ENCODE results near the gene CEP164. TPM values are rescaled to one million over a fixed set of nuclear protein-coding genes. Genes with fewer than 3 reads are reported as not detected.
A peak's percentile ranks its signal among the peaks of the same experiment; 100 is the strongest.

The CEP164 gene
- polyA plus RNA-seq, 1 donor from 2014 or later, result 17.7 TPM

DNA sequence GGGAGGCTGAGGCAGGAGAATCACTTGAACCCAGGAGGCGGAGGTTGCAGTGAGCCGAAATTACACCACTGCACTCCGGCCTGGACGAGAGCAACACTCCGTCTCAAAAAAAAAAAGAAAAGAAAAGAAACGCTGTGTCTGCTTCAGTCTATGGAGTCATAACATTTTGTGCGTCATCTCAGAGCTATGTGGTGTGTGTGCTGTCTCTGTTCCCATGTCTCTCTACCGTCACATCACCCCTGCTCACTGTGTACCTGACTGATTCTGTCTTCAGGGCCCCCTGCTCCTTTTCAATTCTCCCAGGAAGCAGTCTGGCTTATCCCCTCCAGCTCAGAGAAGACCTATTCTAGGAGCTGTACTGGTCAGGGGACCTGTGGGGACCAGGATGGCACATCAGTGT is 29.5 kb upstream of the CEP164 start:
- no peaks in the 10 kb centered on the region for H3K9me3 Mint-ChIP-seq
- H3K36me3 Mint-ChIP-seq, result no peaks in the 10 kb centered on the region
- H3K4me1 Mint-ChIP-seq, result peaks cover 0 to 4% (median 0%) of the 10 kb centered on the region in 3 donors
- no peak overlapping the region for H3K27ac Mint-ChIP-seq
- H3K4me3 Mint-ChIP-seq, result no peak overlapping the region
- H3K27me3 Mint-ChIP-seq, result peaks cover 6% of the 10 kb centered on the region

- Mint-ChIP-seq H3K4me1 (peaks cover 0 to 4% (median 0%) of the 10 kb centered on the region in 3 donors), H3K36me3 (no peaks in the 10 kb centered on the region), H3K4me3 (no peak overlapping the region), H3K27me3 (peaks cover 6% of the 10 kb centered on the region), H3K9me3 (no peaks in the 10 kb centered on the region), H3K27ac (peak overlapping the region in 1 of 3 donors; percentile 43)
Measured at GRCh38 chr11:117299351-117300282, 28.0 kb upstream of the CEP164 start.

- Mint-ChIP-seq H3K27me3 (peaks cover 7% of the 10 kb centered on the region), H3K4me1 (peaks cover 0 to 4% (median 0%) of the 10 kb centered on the region in 3 donors), H3K4me3 (peak overlapping the region in 1 of 4 donors; percentile 27), H3K27ac (peak overlapping the region in 1 of 3 donors; percentile 7), H3K36me3 (no peaks in the 10 kb centered on the region), H3K9me3 (no peaks in the 10 kb centered on the region)
Measured at GRCh38 chr11:117300283-117300663, 27.4 kb upstream of the CEP164 start.

DNA sequence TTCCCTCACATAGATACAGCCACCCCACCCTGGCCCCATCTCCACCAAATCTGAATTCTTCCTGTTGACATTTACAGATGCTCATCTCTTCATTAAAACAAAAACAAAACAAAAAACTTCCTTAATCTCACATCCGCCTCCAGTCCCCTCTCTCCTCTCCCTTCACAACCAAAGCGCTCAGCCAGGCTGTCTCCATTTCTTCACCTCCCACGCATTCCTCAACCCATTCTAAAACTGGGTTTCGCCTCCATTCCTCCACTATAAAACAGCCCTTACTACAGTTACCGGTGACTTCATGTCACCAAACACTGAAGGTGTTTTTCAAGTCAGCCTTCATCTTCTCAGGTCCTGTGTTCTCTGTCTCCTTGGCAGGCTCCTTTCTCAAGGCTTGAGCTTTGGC is 26.9 kb upstream of the CEP164 start:
- Mint-ChIP-seq H3K9me3 (no peaks in the 10 kb centered on the region), H3K36me3 (no peaks in the 10 kb centered on the region), H3K27ac (peak overlapping the region in 1 of 3 donors; percentile 7), H3K4me1 (peaks cover 0 to 4% (median 0%) of the 10 kb centered on the region in 3 donors), H3K4me3 (no peak overlapping the region), H3K27me3 (peaks cover 10% of the 10 kb centered on the region)

- H3K36me3 Mint-ChIP-seq, result no peaks in the 10 kb centered on the region
- no peak overlapping the region for H3K4me3 Mint-ChIP-seq
- peaks cover 0 to 4% (median 0%) of the 10 kb centered on the region in 3 donors for H3K4me1 Mint-ChIP-seq
- no peak overlapping the region for H3K27ac Mint-ChIP-seq
- no peaks in the 10 kb centered on the region for H3K9me3 Mint-ChIP-seq
- peaks cover 10% of the 10 kb centered on the region for H3K27me3 Mint-ChIP-seq
Measured at GRCh38 chr11:117302228-117302627, 25.4 kb upstream of the CEP164 start.

DNA sequence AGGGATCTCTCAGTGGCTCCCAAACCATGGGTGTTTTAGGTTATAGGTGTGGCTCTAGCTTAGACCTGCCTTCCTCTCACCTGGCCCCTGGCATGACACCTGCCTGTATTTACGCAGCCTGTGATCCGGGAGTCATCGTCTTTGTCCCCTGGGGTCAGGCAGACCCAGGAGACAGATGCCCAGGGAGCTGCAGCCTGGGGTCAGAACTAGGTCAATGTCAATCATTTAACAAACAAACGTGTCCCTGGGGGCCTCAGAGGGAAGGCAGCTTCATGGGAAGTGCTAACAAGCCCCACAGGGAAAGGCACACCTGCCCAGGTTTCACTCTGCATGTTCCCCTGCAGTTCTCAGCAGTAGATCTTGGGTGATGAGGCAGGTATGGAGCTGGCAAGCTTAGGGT is 24.6 kb upstream of the CEP164 start:
- H3K9me3 Mint-ChIP-seq, result no peaks in the 10 kb centered on the region
- no peaks in the 10 kb centered on the region for H3K36me3 Mint-ChIP-seq
- no peak overlapping the region for H3K27ac Mint-ChIP-seq
- no peak overlapping the region for H3K4me3 Mint-ChIP-seq
- H3K27me3 Mint-ChIP-seq, result peaks cover 10% of the 10 kb centered on the region
- peaks cover 0 to 4% (median 0%) of the 10 kb centered on the region in 3 donors for H3K4me1 Mint-ChIP-seq

DNA sequence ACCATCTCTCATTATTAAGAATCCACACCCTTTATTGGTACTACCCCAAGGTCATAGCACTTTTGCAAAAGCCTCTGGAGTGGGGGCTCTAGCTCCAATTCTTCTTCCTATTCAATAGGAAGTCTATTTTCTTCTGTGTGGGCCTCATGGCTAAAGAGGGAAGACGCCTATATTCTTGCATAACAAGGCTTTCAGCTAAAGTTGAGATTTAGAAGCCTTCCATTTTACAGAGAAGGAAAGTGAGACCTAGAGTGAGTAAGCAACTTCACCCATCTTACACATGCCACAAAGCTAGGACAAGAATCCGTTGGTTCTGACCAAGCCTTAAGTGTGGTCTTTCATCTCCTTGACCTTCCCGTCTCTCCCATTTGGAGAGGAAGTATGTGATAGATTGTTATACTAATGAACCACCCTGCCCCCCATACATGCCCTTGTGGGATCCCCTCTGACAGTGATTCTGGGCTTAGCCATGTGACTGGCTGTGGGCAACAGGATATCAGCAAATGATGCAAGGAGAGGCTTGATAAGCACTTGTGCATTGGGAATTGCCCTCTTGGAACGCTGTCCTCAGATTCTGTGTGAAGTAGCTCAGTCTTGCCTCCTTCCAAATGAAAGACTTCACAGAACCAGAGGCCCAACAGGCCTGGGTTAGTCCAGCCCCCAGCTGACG is 23.9 kb upstream of the CEP164 start:
- Mint-ChIP-seq H3K36me3 (no peaks in the 10 kb centered on the region), H3K9me3 (no peaks in the 10 kb centered on the region), H3K27ac (no peak overlapping the region), H3K27me3 (peaks cover 10% of the 10 kb centered on the region), H3K4me3 (no peak overlapping the region), H3K4me1 (peaks cover 0 to 4% (median 0%) of the 10 kb centered on the region in 3 donors)

GRCh38 chr11:117305145-117305544 is 22.5 kb upstream of the CEP164 start:
- Mint-ChIP-seq H3K27ac (no peak overlapping the region), H3K27me3 (peaks cover 10% of the 10 kb centered on the region), H3K9me3 (no peaks in the 10 kb centered on the region), H3K4me1 (peaks cover 0 to 4% (median 0%) of the 10 kb centered on the region in 3 donors), H3K36me3 (no peaks in the 10 kb centered on the region), H3K4me3 (no peak overlapping the region)

DNA sequence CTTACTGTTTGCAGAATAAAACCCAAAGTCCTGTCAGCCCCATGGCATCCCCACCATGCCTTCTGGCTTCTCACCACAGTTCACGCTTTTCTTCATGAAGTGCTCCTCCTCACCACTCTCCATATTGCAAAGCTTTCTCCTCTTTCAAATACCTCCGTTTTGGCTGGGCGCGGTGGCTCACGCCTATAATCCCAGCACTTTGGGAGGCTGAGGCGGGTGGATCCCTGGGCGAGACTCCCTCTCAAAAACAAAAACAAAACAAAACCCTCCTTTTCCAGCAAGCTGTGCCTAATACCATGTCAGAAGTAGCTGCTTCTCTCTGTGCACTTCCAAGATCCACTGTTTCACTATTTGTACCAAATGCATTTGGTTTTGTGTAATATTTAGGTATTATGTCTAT is 18.3 kb upstream of the CEP164 start:
- Mint-ChIP-seq H3K27me3 (peaks cover 19% of the 10 kb centered on the region), H3K4me3 (no peak overlapping the region), H3K9me3 (no peaks in the 10 kb centered on the region), H3K36me3 (no peaks in the 10 kb centered on the region), H3K4me1 (peaks cover 0 to 1% (median 0%) of the 10 kb centered on the region in 3 donors), H3K27ac (no peak overlapping the region)

DNA sequence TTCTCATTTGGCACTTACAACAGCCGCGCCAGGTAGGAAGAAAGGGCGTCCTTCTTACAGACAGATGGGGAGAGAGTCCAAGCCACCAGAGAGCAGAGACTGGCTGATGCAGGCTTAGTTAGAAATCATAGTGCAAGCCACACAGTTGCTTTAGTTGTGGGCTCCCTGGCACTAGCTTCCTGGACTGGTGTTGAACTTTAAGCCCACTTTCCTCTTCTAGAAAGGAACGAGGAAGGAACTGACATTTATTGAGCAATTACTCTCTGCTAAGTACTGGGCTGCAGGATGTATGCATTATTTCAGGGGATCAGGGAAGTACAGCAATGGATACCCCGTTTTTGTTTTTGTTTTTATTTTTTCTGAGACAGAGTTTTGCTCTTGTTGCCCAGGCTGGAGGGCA is 14.6 kb upstream of the CEP164 start:
- H3K4me1 Mint-ChIP-seq, result peaks cover 4 to 6% (median 5%) of the 10 kb centered on the region in 3 donors
- peaks cover 1% of the 10 kb centered on the region for H3K36me3 Mint-ChIP-seq
- peaks cover 30% of the 10 kb centered on the region for H3K27me3 Mint-ChIP-seq
- H3K9me3 Mint-ChIP-seq, result peaks cover 0 to 2% (median 0%) of the 10 kb centered on the region in 3 donors
- H3K27ac Mint-ChIP-seq, result no peak overlapping the region
- H3K4me3 Mint-ChIP-seq, result no peak overlapping the region

DNA sequence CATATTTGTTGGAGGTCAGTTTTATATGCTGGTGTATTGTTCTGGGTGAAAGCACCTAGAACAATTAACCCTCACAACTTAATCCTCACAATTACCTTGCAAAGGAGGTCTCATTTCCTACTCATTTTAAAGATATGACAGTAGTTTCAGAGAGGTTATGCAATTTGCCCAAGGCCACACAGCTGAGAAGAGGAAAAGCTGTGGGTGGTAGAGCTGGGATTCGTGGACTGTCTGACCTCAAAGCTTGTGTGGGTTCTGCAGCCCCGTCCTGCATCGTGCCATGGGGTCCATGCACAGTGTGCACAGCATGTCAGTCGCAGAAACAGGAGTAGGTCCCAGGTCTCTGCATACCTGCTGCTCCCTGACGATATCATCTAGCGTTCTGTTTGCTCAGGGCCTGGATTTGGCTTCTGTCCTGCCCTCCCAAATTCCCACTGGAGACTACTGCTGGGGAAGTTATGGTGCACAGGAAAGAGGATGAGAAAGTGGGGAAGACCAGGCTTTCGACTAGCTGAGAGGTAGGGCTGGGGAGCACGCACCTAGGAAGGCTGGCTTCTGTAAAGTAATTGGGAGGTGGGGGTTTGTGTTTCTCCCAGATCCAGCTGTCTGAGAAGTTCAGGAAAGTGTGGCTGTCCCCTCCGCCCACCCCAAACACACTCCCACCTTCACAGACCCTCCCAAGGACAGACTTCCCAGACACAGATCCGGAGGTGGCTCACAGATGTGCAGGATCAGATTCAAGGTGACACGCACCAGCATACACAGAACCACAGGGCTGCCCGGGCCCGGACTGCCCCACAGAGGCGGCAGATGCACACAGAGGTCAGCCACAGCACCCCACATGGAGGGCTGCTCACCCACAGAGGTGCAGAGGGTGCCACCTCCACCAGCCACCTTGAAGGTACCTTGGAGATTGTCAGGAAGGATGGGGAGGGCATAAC is 13.6 kb upstream of the CEP164 start:
- Mint-ChIP-seq H3K4me1 (peaks cover 4 to 6% (median 5%) of the 10 kb centered on the region in 3 donors), H3K36me3 (peaks cover 1% of the 10 kb centered on the region), H3K9me3 (peaks cover 0 to 2% (median 0%) of the 10 kb centered on the region in 3 donors), H3K4me3 (no peak overlapping the region), H3K27me3 (peaks cover 31% of the 10 kb centered on the region), H3K27ac (no peak overlapping the region)

DNA sequence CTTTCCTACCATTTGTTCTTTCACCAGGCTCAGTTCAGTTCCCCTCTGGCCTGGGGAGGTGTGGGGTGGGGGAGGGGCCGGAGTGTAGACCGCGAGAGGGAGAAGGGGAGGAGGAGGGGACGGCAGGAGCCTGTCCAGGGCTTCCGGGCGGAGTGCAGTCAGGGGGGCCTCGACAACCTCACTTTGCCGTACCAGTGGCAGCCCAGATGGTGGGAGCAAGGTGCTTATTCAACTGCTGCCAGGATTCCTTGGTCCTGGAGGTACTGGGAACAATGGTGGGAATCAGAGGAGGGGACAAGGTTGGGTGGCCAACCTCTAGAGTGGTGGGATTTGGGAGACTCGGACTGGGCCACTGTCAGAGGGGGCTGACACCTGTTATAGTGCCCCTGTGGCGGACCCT is 12.8 kb upstream of the CEP164 start:
- Mint-ChIP-seq H3K27ac (no peak overlapping the region), H3K4me3 (peak overlapping the region in 2 of 4 donors; percentile 37 to 67), H3K4me1 (peaks cover 4 to 6% (median 5%) of the 10 kb centered on the region in 3 donors), H3K27me3 (peaks cover 31% of the 10 kb centered on the region), H3K9me3 (peaks cover 0 to 2% (median 0%) of the 10 kb centered on the region in 3 donors), H3K36me3 (peaks cover 1% of the 10 kb centered on the region)

- Mint-ChIP-seq H3K36me3 (peaks cover 1% of the 10 kb centered on the region), H3K4me1 (peaks cover 4 to 6% (median 5%) of the 10 kb centered on the region in 3 donors), H3K9me3 (peaks cover 0 to 2% (median 0%) of the 10 kb centered on the region in 3 donors), H3K27ac (no peak overlapping the region), H3K4me3 (peak overlapping the region in 3 of 4 donors; percentile 72 to 84 (median 75)), H3K27me3 (peaks cover 31% of the 10 kb centered on the region)
Measured at GRCh38 chr11:117315285-117316196, 12.1 kb upstream of the CEP164 start.
